ENCODE measurements around the gene KRTCAP2.
"Not testable (repeated sequence)": the region's sequence is repeated elsewhere in the genome, so short reads cannot be mapped to it uniquely, and the experiment has no call there.

KRTCAP2 gene

GRCh38 chr1:155193991-155194240 is 20.8 kb upstream of the KRTCAP2 start:
- H3K9me3 Mint-ChIP-seq; H3K27me3 Mint-ChIP-seq; ATAC-seq (replicated peaks); DNase-seq: not testable (repeated sequence)
- Mint-ChIP-seq H3K36me3 (peaks cover 2 to 13% of the 10 kb centered on the region in 2 donors), H3K27ac (peak overlapping the region; percentile 89), H3K4me1 (peaks cover 22 to 27% of the 10 kb centered on the region in 2 donors), H3K4me3 (peak overlapping the region; percentile 85 to 87)

GRCh38 chr1:155193275-155193990 is 20.3 kb upstream of the KRTCAP2 start:
- H3K36me3 Mint-ChIP-seq = peaks cover 2 to 13% of the 10 kb centered on the region in 2 donors
- peak overlapping the region; percentile 89 for H3K27ac Mint-ChIP-seq
- peaks cover 0 to 5% of the 10 kb centered on the region in 2 donors for H3K27me3 Mint-ChIP-seq
- H3K9me3 Mint-ChIP-seq = no peaks in the 10 kb centered on the region
- peaks cover 22 to 27% of the 10 kb centered on the region in 2 donors for H3K4me1 Mint-ChIP-seq
- H3K4me3 Mint-ChIP-seq = peak overlapping the region; percentile 85 to 87
- DNase-seq = peak; percentile 79
- ATAC-seq (replicated peaks) = peak; percentile 78 to 83

GRCh38 chr1:155192346-155193274 is 19.5 kb upstream of the KRTCAP2 start:
- ATAC-seq (replicated peaks) (no peak), DNase-seq (no peak)
- Mint-ChIP-seq H3K36me3 (peaks cover 2 to 6% of the 10 kb centered on the region in 2 donors), H3K27me3 (peaks cover 0 to 5% of the 10 kb centered on the region in 2 donors), H3K9me3 (no peaks in the 10 kb centered on the region), H3K27ac (peak overlapping the region; percentile 16), H3K4me3 (peak overlapping the region in 1 of 2 donors; percentile 85), H3K4me1 (peaks cover 24 to 27% of the 10 kb centered on the region in 2 donors)

GRCh38 chr1:155191904-155192303 is 18.8 kb upstream of the KRTCAP2 start:
- H3K4me3 Mint-ChIP-seq = no peak overlapping the region
- H3K27ac Mint-ChIP-seq = peak overlapping the region; percentile 37
- DNase-seq (no peak), ATAC-seq (replicated peaks) (no peak)
- peaks cover 0 to 5% of the 10 kb centered on the region in 2 donors for H3K27me3 Mint-ChIP-seq
- H3K4me1 Mint-ChIP-seq = peaks cover 27% of the 10 kb centered on the region in 2 donors
- peaks cover under 1 to 4% of the 10 kb centered on the region in 2 donors for H3K36me3 Mint-ChIP-seq
- H3K9me3 Mint-ChIP-seq = no peaks in the 10 kb centered on the region

GRCh38 chr1:155189926-155190325 is 16.8 kb upstream of the KRTCAP2 start:
- H3K4me1 Mint-ChIP-seq = peaks cover 33% of the 10 kb centered on the region in 2 donors
- not testable (repeated sequence) for H3K36me3 Mint-ChIP-seq; ATAC-seq (replicated peaks); H3K9me3 Mint-ChIP-seq; H3K27me3 Mint-ChIP-seq; H3K4me3 Mint-ChIP-seq; DNase-seq; H3K27ac Mint-ChIP-seq

- DNase-seq = no peak
- no peaks in the 10 kb centered on the region for H3K9me3 Mint-ChIP-seq
- H3K4me3 Mint-ChIP-seq = no peak overlapping the region
- ATAC-seq (replicated peaks) = no peak
- peaks cover 26 to 30% of the 10 kb centered on the region in 2 donors for H3K4me1 Mint-ChIP-seq
- peaks cover 0 to under 1% of the 10 kb centered on the region in 2 donors for H3K27me3 Mint-ChIP-seq
- peaks cover 0 to 2% of the 10 kb centered on the region in 2 donors for H3K36me3 Mint-ChIP-seq
- peak overlapping the region; percentile 2 for H3K27ac Mint-ChIP-seq
These were observed 15.2 kb upstream of the KRTCAP2 start for GRCh38 chr1:155188268-155188667.

GRCh38 chr1:155187456-155187891 is 14.4 kb upstream of the KRTCAP2 start:
- Mint-ChIP-seq H3K4me3 (no peak overlapping the region), H3K36me3 (peaks cover 0 to 2% of the 10 kb centered on the region in 2 donors), H3K27ac (peak overlapping the region; percentile 79), H3K9me3 (no peaks in the 10 kb centered on the region), H3K27me3 (no peaks in the 10 kb centered on the region), H3K4me1 (peaks cover 23 to 27% of the 10 kb centered on the region in 2 donors)
- ATAC-seq (replicated peaks) (no peak), DNase-seq (no peak)

GRCh38 chr1:155186794-155187455 is 13.8 kb upstream of the KRTCAP2 start:
- H3K27ac Mint-ChIP-seq = peak overlapping the region; percentile 79

GRCh38 chr1:155186067-155186793 is 13.1 kb upstream of the KRTCAP2 start:
- DNase-seq (no peak), ATAC-seq (replicated peaks) (no peak)
- Mint-ChIP-seq H3K36me3 (peaks cover 0 to 5% of the 10 kb centered on the region in 2 donors), H3K4me3 (no peak overlapping the region), H3K27ac (peak overlapping the region; percentile 83), H3K27me3 (no peaks in the 10 kb centered on the region), H3K9me3 (no peaks in the 10 kb centered on the region), H3K4me1 (peaks cover 23 to 26% of the 10 kb centered on the region in 2 donors)

More at GRCh38 chr1:155186794-155187455, 13.8 kb upstream of the KRTCAP2 start:
- Mint-ChIP-seq H3K4me1 (peaks cover 23 to 26% of the 10 kb centered on the region in 2 donors), H3K27me3 (no peaks in the 10 kb centered on the region), H3K36me3 (peaks cover 0 to 2% of the 10 kb centered on the region in 2 donors), H3K9me3 (no peaks in the 10 kb centered on the region), H3K4me3 (no peak overlapping the region)
- ATAC-seq (replicated peaks) (no peak), DNase-seq (no peak)

GRCh38 chr1:155185783-155186066 is 12.6 kb upstream of the KRTCAP2 start:
- DNase-seq (no peak), ATAC-seq (replicated peaks) (no peak)
- H3K4me1 Mint-ChIP-seq = peaks cover 23 to 26% of the 10 kb centered on the region in 2 donors
- peak overlapping the region; percentile 17 to 52 for H3K4me3 Mint-ChIP-seq
- no peaks in the 10 kb centered on the region for H3K9me3 Mint-ChIP-seq
- peaks cover 0 to 5% of the 10 kb centered on the region in 2 donors for H3K36me3 Mint-ChIP-seq
- no peaks in the 10 kb centered on the region for H3K27me3 Mint-ChIP-seq
- H3K27ac Mint-ChIP-seq = peak overlapping the region; percentile 83

GRCh38 chr1:155184835-155185782 is 12.0 kb upstream of the KRTCAP2 start:
- H3K27ac Mint-ChIP-seq = peak overlapping the region; percentile 83
- peak; percentile 72 for DNase-seq

GRCh38 chr1:155184351-155184811 is 11.3 kb upstream of the KRTCAP2 start:
- peak overlapping the region; percentile 83 for H3K27ac Mint-ChIP-seq
- no peaks in the 10 kb centered on the region for H3K27me3 Mint-ChIP-seq
- H3K36me3 Mint-ChIP-seq = peaks cover 3 to 5% of the 10 kb centered on the region in 2 donors
- no peaks in the 10 kb centered on the region for H3K9me3 Mint-ChIP-seq
- no peak overlapping the region for H3K4me3 Mint-ChIP-seq
- no peak for DNase-seq
- peaks cover 23 to 26% of the 10 kb centered on the region in 2 donors for H3K4me1 Mint-ChIP-seq
- no peak for ATAC-seq (replicated peaks)

More at GRCh38 chr1:155184835-155185782, 12.0 kb upstream of the KRTCAP2 start:
- H3K9me3 Mint-ChIP-seq = no peaks in the 10 kb centered on the region
- peak; percentile 98 for ATAC-seq (replicated peaks)
- peak overlapping the region; percentile 17 to 52 for H3K4me3 Mint-ChIP-seq
- no peaks in the 10 kb centered on the region for H3K27me3 Mint-ChIP-seq
- H3K36me3 Mint-ChIP-seq = peaks cover 0 to 5% of the 10 kb centered on the region in 2 donors
- H3K4me1 Mint-ChIP-seq = peaks cover 23 to 26% of the 10 kb centered on the region in 2 donors

- no peaks in the 10 kb centered on the region for H3K9me3 Mint-ChIP-seq
- H3K27me3 Mint-ChIP-seq = no peaks in the 10 kb centered on the region
- ATAC-seq (replicated peaks) (no peak), DNase-seq (no peak)
- H3K4me1 Mint-ChIP-seq = peaks cover 23 to 28% of the 10 kb centered on the region in 2 donors
- no peak overlapping the region for H3K4me3 Mint-ChIP-seq
- no peak overlapping the region for H3K27ac Mint-ChIP-seq
- peaks cover 7 to 9% of the 10 kb centered on the region in 2 donors for H3K36me3 Mint-ChIP-seq
These were observed 10.7 kb upstream of the KRTCAP2 start for GRCh38 chr1:155183775-155184221.
